Measurements from ENCODE around the gene DLEU7. TPM values are rescaled to one million over a fixed set of nuclear protein-coding genes. Genes with fewer than 3 reads are reported as not detected.
A peak's percentile ranks its signal among the peaks of the same experiment; 100 is the strongest.

Gene DLEU7
- total RNA-seq, 1 donor from 2014 or later = not detected

GRCh38 chr13:50788551-50789210, 54.8 kb downstream of the DLEU7 start:
- DNase-seq = peak; percentile 33

- DNase-seq = no peak
Observed at GRCh38 chr13:50787316-50788195, 55.9 kb downstream of the DLEU7 start.

GRCh38 chr13:50783717-50784290, 59.7 kb downstream of the DLEU7 start:
- DNase-seq = no peak

GRCh38 chr13:50783066-50783465, 60.4 kb downstream of the DLEU7 start:
- DNase-seq = no peak

- no peak for DNase-seq
Observed at GRCh38 chr13:50780201-50781015, 63.1 kb downstream of the DLEU7 start.

- DNase-seq = no peak
Observed at GRCh38 chr13:50779443-50780200, 63.9 kb downstream of the DLEU7 start.

Other genes starting within 250 kb of the DLEU7 start
- 22.5 and 25.1 TPM in 2 replicates for gene RNASEH2B, start 66.1 kb upstream of the DLEU7 start, total RNA-seq

All from dermis blood vessel endothelial cell (primary cell).